Activated T-helper 17 cell treated with anti-CD3 and anti-CD28 coated beads, Interleukin-2, amount 50 U/mL, for 72 hours (primary cell): ENCODE data around the gene ADAMTS7. TPM values are rescaled to one million over a fixed set of nuclear protein-coding genes. Genes with fewer than 3 reads are reported as not detected.
"Not testable (repeated sequence)": the region's sequence is repeated elsewhere in the genome, so short reads cannot be mapped to it uniquely, and the experiment has no call there.

ENCODE experiments used
- ATAC-seq: fragments of 150-1000 bp; cut with Tn5 transposase; replicated peaks from 2 replicates; pipeline ENCODE4 v1.10.0; 2021; ENCODE audit warnings: mild to moderate bottlenecking, moderate library complexity
- H3K27ac Mint-ChIP-seq: one replicate; pipeline ENCODE4 v1.8.0; 2022; ENCODE audit warnings: mixed read lengths
- H3K27me3 Mint-ChIP-seq: one replicate; pipeline ENCODE4 v1.8.0; 2022; ENCODE audit warnings: mixed read lengths
- H3K36me3 Mint-ChIP-seq: one replicate; pipeline ENCODE4 v1.8.0; 2022; ENCODE audit warnings: low read depth, mild to moderate bottlenecking, mixed read lengths
- H3K4me1 Mint-ChIP-seq: one replicate; pipeline ENCODE4 v1.8.0; 2022; ENCODE audit warnings: mixed read lengths
- H3K4me3 Mint-ChIP-seq: one replicate; pipeline ENCODE4 v1.8.0; 2022; ENCODE audit warnings: mild to moderate bottlenecking, mixed read lengths
- H3K9me3 Mint-ChIP-seq: one replicate; pipeline ENCODE4 v1.8.0; 2022; ENCODE audit warnings: mixed read lengths
- total RNA-seq, 2 donors: library from RNA; stranded (reverse); gene quantifications; one replicate each; pipeline ENCODE4 v1.2.3, GENCODE V29; 2022

Gene ADAMTS7
- total RNA-seq, 2 donors from 2014 or later = 1.2 to 4.4 TPM

GRCh38 chr15:78759361-78759998 is 51.8 kb downstream of the ADAMTS7 start:
- not testable (repeated sequence) for H3K4me3 Mint-ChIP-seq, H3K27ac Mint-ChIP-seq, H3K4me1 Mint-ChIP-seq, H3K27me3 Mint-ChIP-seq, H3K9me3 Mint-ChIP-seq, H3K36me3 Mint-ChIP-seq, ATAC-seq

- not testable (repeated sequence) for H3K36me3 Mint-ChIP-seq, ATAC-seq, H3K27me3 Mint-ChIP-seq, H3K9me3 Mint-ChIP-seq, H3K4me3 Mint-ChIP-seq, H3K4me1 Mint-ChIP-seq
- H3K27ac Mint-ChIP-seq = peak overlapping the region; percentile 10
These were observed 52.6 kb downstream of the ADAMTS7 start for GRCh38 chr15:78758486-78759200.

GRCh38 chr15:78758084-78758483 is 53.2 kb downstream of the ADAMTS7 start:
- not testable (repeated sequence) for H3K27ac Mint-ChIP-seq, ATAC-seq

GRCh38 chr15:78757636-78757905 is 53.7 kb downstream of the ADAMTS7 start:
- no peak for ATAC-seq
- Mint-ChIP-seq H3K27me3 (no peaks in the 10 kb centered on the region), H3K27ac (peak overlapping the region; percentile 83), H3K4me3 (peak overlapping the region; percentile 61), H3K4me1 (peaks cover 5% of the 10 kb centered on the region), H3K9me3 (no peaks in the 10 kb centered on the region), H3K36me3 (no peaks in the 10 kb centered on the region)

More at GRCh38 chr15:78758084-78758483, 53.2 kb downstream of the ADAMTS7 start:
- H3K36me3 Mint-ChIP-seq, H3K27me3 Mint-ChIP-seq, H3K4me1 Mint-ChIP-seq, H3K9me3 Mint-ChIP-seq: not testable (repeated sequence)
- peak overlapping the region; percentile 61 for H3K4me3 Mint-ChIP-seq

GRCh38 chr15:78756781-78757635 is 54.3 kb downstream of the ADAMTS7 start:
- not testable (repeated sequence) for H3K4me1 Mint-ChIP-seq, H3K9me3 Mint-ChIP-seq, H3K36me3 Mint-ChIP-seq, H3K27me3 Mint-ChIP-seq
- Mint-ChIP-seq H3K4me3 (peak overlapping the region; percentile 61), H3K27ac (peak overlapping the region; percentile 83)
- peak; percentile 84 for ATAC-seq

GRCh38 chr15:78755900-78756591 is 55.2 kb downstream of the ADAMTS7 start:
- H3K27me3 Mint-ChIP-seq, H3K9me3 Mint-ChIP-seq, H3K36me3 Mint-ChIP-seq, H3K4me1 Mint-ChIP-seq: not testable (repeated sequence)
- Mint-ChIP-seq H3K4me3 (peak overlapping the region; percentile 61), H3K27ac (peak overlapping the region; percentile 83)
- ATAC-seq = peak; percentile 32

- H3K36me3 Mint-ChIP-seq, ATAC-seq, H3K27ac Mint-ChIP-seq, H3K9me3 Mint-ChIP-seq, H3K4me1 Mint-ChIP-seq, H3K4me3 Mint-ChIP-seq, H3K27me3 Mint-ChIP-seq: not testable (repeated sequence)
These were observed 56.5 kb downstream of the ADAMTS7 start for GRCh38 chr15:78754637-78755280.

GRCh38 chr15:78753751-78754535 is 57.3 kb downstream of the ADAMTS7 start:
- not testable (repeated sequence) for H3K4me1 Mint-ChIP-seq, H3K9me3 Mint-ChIP-seq, H3K36me3 Mint-ChIP-seq, H3K27me3 Mint-ChIP-seq, ATAC-seq, H3K4me3 Mint-ChIP-seq
- H3K27ac Mint-ChIP-seq = peak overlapping the region; percentile 36

GRCh38 chr15:78753359-78753659 is 58.0 kb downstream of the ADAMTS7 start:
- H3K27me3 Mint-ChIP-seq, H3K4me1 Mint-ChIP-seq, H3K9me3 Mint-ChIP-seq, H3K4me3 Mint-ChIP-seq, H3K36me3 Mint-ChIP-seq, ATAC-seq: not testable (repeated sequence)
- peak overlapping the region; percentile 36 for H3K27ac Mint-ChIP-seq

GRCh38 chr15:78752492-78753358 is 58.5 kb downstream of the ADAMTS7 start:
- Mint-ChIP-seq H3K36me3 (no peaks in the 10 kb centered on the region), H3K4me3 (no peak overlapping the region), H3K27ac (peak overlapping the region; percentile 36), H3K27me3 (no peaks in the 10 kb centered on the region), H3K4me1 (no peaks in the 10 kb centered on the region), H3K9me3 (no peaks in the 10 kb centered on the region)
- no peak for ATAC-seq

- Mint-ChIP-seq H3K4me1 (no peaks in the 10 kb centered on the region), H3K36me3 (no peaks in the 10 kb centered on the region), H3K9me3 (no peaks in the 10 kb centered on the region), H3K27ac (no peak overlapping the region), H3K27me3 (no peaks in the 10 kb centered on the region), H3K4me3 (no peak overlapping the region)
- no peak for ATAC-seq
These were observed 59.7 kb downstream of the ADAMTS7 start for GRCh38 chr15:78751602-78751979.

- peak; percentile 99 for ATAC-seq
- H3K27ac Mint-ChIP-seq = peak overlapping the region; percentile 59
- H3K27me3 Mint-ChIP-seq, H3K9me3 Mint-ChIP-seq, H3K36me3 Mint-ChIP-seq, H3K4me1 Mint-ChIP-seq: not testable (repeated sequence)
- H3K4me3 Mint-ChIP-seq = peak overlapping the region; percentile 65
These were observed 60.2 kb downstream of the ADAMTS7 start for GRCh38 chr15:78750974-78751601.

GRCh38 chr15:78750566-78750965 is 60.7 kb downstream of the ADAMTS7 start:
- no peaks in the 10 kb centered on the region for H3K36me3 Mint-ChIP-seq
- H3K27me3 Mint-ChIP-seq = no peaks in the 10 kb centered on the region
- no peak for ATAC-seq
- H3K4me1 Mint-ChIP-seq = no peaks in the 10 kb centered on the region
- peak overlapping the region; percentile 59 for H3K27ac Mint-ChIP-seq
- H3K4me3 Mint-ChIP-seq = peak overlapping the region; percentile 65
- H3K9me3 Mint-ChIP-seq = no peaks in the 10 kb centered on the region
